Bronchial epithelial cell (primary cell): ENCODE results near the gene GNG13. TPM values are rescaled to one million over a fixed set of nuclear protein-coding genes. Genes with fewer than 3 reads are reported as not detected.

Source experiments
- DNase-seq: peaks from one replicate; pipeline ENCODE4 v3.0.0-alpha.2; 2010; ENCODE audit warnings: low read depth
- FAIRE-seq: peaks from 2 replicates; lab custom pipeline; 2011; peaks lifted over from hg19 to GRCh38; lab: Jason Lieb, UNC
- H3K27me3 ChIP-seq: 2 replicates; pipeline ENCODE4 v1.5.1; 2011; ENCODE audit warnings: low read length; ENCODE audit not compliant: control insufficient read depth, insufficient read depth
- H3K36me3 ChIP-seq: 2 replicates; pipeline ENCODE4 v1.5.1; 2011; ENCODE audit warnings: low read length; ENCODE audit not compliant: control insufficient read depth, insufficient read depth
- H3K4me3 ChIP-seq: 2 replicates; pipeline ENCODE4 v1.5.1; 2011; ENCODE audit warnings: mild to moderate bottlenecking, low read depth, low read length, control low read depth
- total RNA-seq: library from RNA; depleted of rRNA; stranded (reverse); fragments of >200 nt; gene quantifications from 2 replicates; pipeline ENCODE4 v1.2.1, GENCODE V29; 2014
- TF ChIP-seq, protein P1 (sequence below): IDR thresholded peaks from 2 replicates; pipeline ENCODE4 v1.5.1; 2011; ENCODE audit warnings: mild to moderate bottlenecking, moderate library complexity, low read length, control low read depth, inconsistent platforms; ENCODE audit not compliant: insufficient read depth, severe bottlenecking

The GNG13 gene
- total RNA-seq, 1 donor from 2014 or later = not detected

DNA sequence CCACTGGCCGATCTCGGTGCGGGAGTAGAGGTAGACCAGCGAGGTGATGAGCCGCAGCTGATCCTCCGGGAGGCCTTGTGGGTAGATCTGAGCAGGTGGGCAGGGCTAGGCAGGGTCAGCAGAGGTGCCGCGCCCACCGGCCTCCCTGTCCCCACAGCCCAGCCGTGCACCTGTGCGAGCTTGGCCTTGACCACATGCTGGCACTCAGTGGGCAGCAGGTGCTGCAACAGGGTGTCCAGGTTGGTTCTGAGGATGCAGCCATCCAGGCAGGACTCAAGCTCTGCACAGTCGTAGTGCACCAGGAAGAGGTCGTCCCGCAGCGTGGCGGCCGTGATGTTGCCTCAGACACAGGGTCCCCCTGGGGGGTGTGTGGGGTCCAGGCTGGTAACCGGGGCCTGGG is 27.6 kb downstream of the GNG13 start:
- no peaks in the 10 kb centered on the region for H3K27me3 ChIP-seq
- TF ChIP-seq, protein P1, sequence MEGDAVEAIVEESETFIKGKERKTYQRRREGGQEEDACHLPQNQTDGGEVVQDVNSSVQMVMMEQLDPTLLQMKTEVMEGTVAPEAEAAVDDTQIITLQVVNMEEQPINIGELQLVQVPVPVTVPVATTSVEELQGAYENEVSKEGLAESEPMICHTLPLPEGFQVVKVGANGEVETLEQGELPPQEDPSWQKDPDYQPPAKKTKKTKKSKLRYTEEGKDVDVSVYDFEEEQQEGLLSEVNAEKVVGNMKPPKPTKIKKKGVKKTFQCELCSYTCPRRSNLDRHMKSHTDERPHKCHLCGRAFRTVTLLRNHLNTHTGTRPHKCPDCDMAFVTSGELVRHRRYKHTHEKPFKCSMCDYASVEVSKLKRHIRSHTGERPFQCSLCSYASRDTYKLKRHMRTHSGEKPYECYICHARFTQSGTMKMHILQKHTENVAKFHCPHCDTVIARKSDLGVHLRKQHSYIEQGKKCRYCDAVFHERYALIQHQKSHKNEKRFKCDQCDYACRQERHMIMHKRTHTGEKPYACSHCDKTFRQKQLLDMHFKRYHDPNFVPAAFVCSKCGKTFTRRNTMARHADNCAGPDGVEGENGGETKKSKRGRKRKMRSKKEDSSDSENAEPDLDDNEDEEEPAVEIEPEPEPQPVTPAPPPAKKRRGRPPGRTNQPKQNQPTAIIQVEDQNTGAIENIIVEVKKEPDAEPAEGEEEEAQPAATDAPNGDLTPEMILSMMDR = no peak
- FAIRE-seq = no peak
- H3K4me3 ChIP-seq = no peak overlapping the region
- no peak for DNase-seq
- H3K36me3 ChIP-seq = no peaks in the 10 kb centered on the region

DNA sequence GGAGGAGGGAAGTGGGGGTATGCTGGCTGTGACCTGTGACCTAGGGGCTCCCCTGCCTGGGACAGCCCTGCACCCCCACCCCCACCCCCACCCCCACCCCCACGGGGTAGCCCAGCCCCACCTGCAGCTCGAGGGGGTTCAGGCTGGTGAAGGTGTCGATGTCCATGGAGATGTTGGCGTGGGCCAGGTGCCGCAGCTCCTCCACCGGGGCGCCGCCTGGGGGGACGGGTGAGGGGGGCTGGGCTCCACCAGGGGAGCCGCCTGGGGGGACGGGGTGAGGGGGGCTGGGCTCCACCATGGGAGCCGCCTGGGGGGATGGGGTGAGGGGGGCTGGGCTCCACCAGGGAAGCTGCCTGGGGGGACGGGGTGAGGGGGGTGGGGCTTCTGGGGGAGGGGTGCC is 30.1 kb downstream of the GNG13 start:
- DNase-seq (no peak), FAIRE-seq (no peak)
- Histone ChIP-seq H3K27me3 (no peaks in the 10 kb centered on the region), H3K4me3 (no peak overlapping the region), H3K36me3 (no peaks in the 10 kb centered on the region)
- TF ChIP-seq, protein P1 = no peak

DNA sequence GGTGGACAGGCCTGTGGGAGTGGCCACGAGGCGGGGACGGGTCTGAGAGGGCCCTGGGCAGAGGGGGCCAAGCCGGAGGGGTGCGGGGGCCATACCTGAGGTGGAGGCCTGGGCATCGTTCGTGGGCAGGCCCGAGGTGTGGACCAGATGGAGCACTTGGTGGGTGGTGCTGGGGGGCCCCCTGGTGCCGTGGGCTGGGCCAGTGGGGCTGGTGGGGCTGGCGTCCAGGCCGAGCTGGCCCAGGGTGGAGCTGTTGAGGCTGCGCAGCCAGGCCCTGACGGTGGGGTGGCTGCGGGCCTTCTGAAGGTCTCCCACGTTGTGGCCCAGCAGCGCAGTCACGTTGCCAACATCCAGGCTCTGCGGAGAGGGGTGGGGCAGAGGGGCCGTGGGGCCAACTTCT is 30.6 kb downstream of the GNG13 start:
- no peak for DNase-seq
- TF ChIP-seq, protein P1 = no peak

DNA sequence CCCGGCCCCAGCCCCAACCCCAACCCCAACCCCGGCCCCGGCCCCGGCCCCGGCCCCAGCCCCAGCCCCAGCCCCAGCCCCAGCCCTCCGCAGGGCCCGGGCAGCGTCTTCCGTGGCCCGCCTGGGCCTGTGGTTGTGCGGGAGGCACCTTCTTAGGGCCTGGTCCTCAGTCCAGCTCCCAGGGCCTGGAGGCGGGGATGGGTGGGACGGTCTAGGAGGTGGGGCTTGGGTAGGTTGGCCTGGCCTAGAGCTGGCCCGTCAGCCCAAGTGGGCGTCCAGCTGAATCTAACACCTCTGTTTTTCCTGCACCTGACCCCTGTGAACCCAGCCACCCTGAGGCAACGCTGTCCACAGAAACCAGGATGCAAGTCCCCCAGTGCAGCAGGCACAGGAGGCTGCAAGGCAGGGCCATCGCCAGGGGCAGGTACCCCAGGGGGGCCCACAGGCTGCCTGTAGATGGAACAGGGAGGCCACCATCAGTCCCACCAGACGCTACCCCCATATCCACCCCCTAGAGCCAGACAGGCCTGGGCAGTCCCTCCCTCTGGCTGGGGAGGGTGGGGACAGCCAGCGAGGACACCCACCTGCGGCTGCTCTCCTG is 31.2 kb downstream of the GNG13 start:
- DNase-seq = no peak
- no peak for FAIRE-seq
- no peaks in the 10 kb centered on the region for H3K27me3 ChIP-seq
- TF ChIP-seq, protein P1 = no peak
- H3K36me3 ChIP-seq = no peaks in the 10 kb centered on the region
- no peak overlapping the region for H3K4me3 ChIP-seq

More for the DNA sequence above, 30.6 kb downstream of the GNG13 start:
- no peak for FAIRE-seq
- Histone ChIP-seq H3K36me3 (no peaks in the 10 kb centered on the region), H3K4me3 (no peak overlapping the region), H3K27me3 (no peaks in the 10 kb centered on the region)

DNA sequence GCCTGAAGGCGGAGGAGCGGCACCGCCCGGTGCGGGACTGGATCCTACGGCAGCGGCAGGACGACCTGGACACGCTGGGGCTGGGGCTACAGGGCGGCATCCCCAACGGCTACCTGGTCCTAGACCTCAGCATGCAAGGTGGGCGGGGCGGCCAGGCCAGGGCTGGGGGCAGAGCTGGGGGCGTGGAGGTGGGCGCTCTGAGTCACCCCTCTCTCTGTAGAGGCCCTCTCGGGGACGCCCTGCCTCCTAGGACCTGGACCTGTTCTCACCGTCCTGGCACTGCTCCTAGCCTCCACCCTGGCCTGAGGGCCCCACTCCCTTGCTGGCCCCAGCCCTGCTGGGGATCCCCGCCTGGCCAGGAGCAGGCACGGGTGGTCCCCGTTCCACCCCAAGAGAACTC is 32.1 kb downstream of the GNG13 start:
- FAIRE-seq (no peak), DNase-seq (no peak)
- TF ChIP-seq, protein P1 = no peak
- no peak overlapping the region for H3K4me3 ChIP-seq
- no peaks in the 10 kb centered on the region for H3K27me3 ChIP-seq
- H3K36me3 ChIP-seq = no peaks in the 10 kb centered on the region

DNA sequence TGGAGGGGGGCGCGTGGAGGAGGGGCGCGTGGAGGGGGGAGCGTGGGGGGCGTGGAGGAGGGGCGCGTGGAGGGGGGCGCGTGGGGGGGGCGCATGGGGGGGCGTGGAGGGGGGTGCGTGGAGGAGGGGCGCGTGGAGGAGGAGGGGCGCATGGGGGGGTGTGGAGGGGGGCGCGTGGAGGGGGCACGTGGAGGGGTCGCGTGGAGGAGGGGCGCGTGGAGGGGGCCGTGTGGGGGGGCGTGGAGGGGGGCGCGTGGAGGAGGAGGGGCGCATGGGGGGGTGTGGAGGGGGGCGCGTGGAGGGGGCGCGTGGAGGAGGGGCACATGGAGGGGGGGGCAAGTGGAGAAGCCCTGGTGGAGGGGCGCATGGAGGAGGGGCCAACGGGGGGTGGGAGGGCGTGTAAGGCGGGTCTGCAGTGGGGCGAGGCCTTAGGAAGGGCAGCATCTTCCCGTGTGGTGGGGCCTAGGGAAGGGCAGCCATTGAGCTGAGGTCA is 32.7 kb downstream of the GNG13 start:
- TF ChIP-seq, protein P1 = no peak
- Histone ChIP-seq H3K36me3 (no peaks in the 10 kb centered on the region), H3K4me3 (no peak overlapping the region), H3K27me3 (no peaks in the 10 kb centered on the region)
- FAIRE-seq (no peak), DNase-seq (no peak)
